WTC11 (cell line): ENCODE measurements around the gene SMARCB1. TPM values are rescaled to one million over a fixed set of nuclear protein-coding genes. Genes with fewer than 3 reads are reported as not detected.

Experiments used
- ATAC-seq: fragments of 200-7000 bp; cut with Tn5 transposase; 2 replicates; pipeline ENCODE4 v1.10.0; 2021; ENCODE audit warnings: mild to moderate bottlenecking, moderate library complexity
- CTCF ChIA-PET: fragments of 300-600 bp; sonication (Branson Sonifier 250); formaldehyde crosslinking; loops from one replicate; lab custom pipeline; 2021; ENCODE audit warnings: antibody characterized with exemption; lab: Charles Lee
- POLR2A ChIA-PET: fragments of 350-600 bp; sonication (Branson Sonifier 250); formaldehyde crosslinking; loops from one replicate; lab custom pipeline; 2021; ENCODE audit warnings: antibody characterized with exemption; lab: Charles Lee
- DNase-seq: peaks from one replicate; pipeline ENCODE4 v3.0.0; 2021; ENCODE audit warnings: low spot score
- H3K27ac Mint-ChIP-seq: 2 replicates; pipeline ENCODE4 v1.8.0; 2021; ENCODE audit warnings: mixed read lengths
- H3K27me3 Mint-ChIP-seq: 2 replicates; pipeline ENCODE4 v1.8.0; 2021; ENCODE audit warnings: low read depth, mild to moderate bottlenecking, moderate library complexity, mixed read lengths
- H3K36me3 Mint-ChIP-seq: 2 replicates; pipeline ENCODE4 v1.8.0; 2021; ENCODE audit warnings: mixed read lengths
- H3K4me1 Mint-ChIP-seq: 2 replicates; pipeline ENCODE4 v1.8.0; 2022; ENCODE audit warnings: mixed read lengths
- H3K4me3 Mint-ChIP-seq: 2 replicates; pipeline ENCODE4 v1.8.0; 2021; ENCODE audit warnings: mild to moderate bottlenecking, moderate library complexity, mixed read lengths
- H3K9me3 Mint-ChIP-seq: 2 replicates; pipeline ENCODE4 v1.8.0; 2021; ENCODE audit warnings: mixed read lengths
- AR ChIP-seq: fragments of 250-450 bp; sonication (Bioruptor Pico); IDR thresholded peaks from 2 replicates; pipeline ENCODE4 v1.9.0; 2021; ENCODE audit warnings: mild to moderate bottlenecking
- ARID4B ChIP-seq: sonication (generic); formaldehyde crosslinking; IDR thresholded peaks from 2 replicates; pipeline ENCODE4 v1.8.0; 2023; ENCODE audit warnings: missing genetic modification reagents, mild to moderate bottlenecking, borderline replicate concordance
- ATF3 ChIP-seq: sonication (generic); formaldehyde crosslinking; conservative IDR thresholded peaks from 2 replicates; pipeline ENCODE4 v1.8.1; 2022; ENCODE audit warnings: mild to moderate bottlenecking, missing genetic modification reagents
- CREB1 ChIP-seq: sonication (generic); formaldehyde crosslinking; IDR thresholded peaks from 2 replicates; pipeline ENCODE4 v1.8.0; 2023; ENCODE audit warnings: mild to moderate bottlenecking, missing genetic modification reagents
- E2F1 ChIP-seq: sonication (generic); formaldehyde crosslinking; IDR thresholded peaks from 2 replicates; pipeline ENCODE4 v1.8.0; 2022; ENCODE audit warnings: mild to moderate bottlenecking, missing genetic modification reagents
- E2F5 ChIP-seq: sonication (generic); formaldehyde crosslinking; IDR thresholded peaks from 2 replicates; pipeline ENCODE4 v1.8.1; 2022; ENCODE audit warnings: mild to moderate bottlenecking, moderate library complexity, missing genetic modification reagents
- GRHL2 ChIP-seq: fragments of 250-450 bp; sonication (Bioruptor Pico); IDR thresholded peaks from 2 replicates; pipeline ENCODE4 v1.8.0; 2022; ENCODE audit warnings: mild to moderate bottlenecking, moderate library complexity; ENCODE audit not compliant: insufficient replicate concordance, severe bottlenecking
- JAZF1 ChIP-seq: fragments of 250-450 bp; sonication (Bioruptor Pico); IDR thresholded peaks from 2 replicates; pipeline ENCODE4 v1.9.0; 2021; ENCODE audit warnings: moderate library complexity, mild to moderate bottlenecking, inconsistent platforms
- MAX ChIP-seq: sonication (generic); formaldehyde crosslinking; IDR thresholded peaks from 2 replicates; pipeline ENCODE4 v1.8.0; 2022; ENCODE audit warnings: mild to moderate bottlenecking, missing genetic modification reagents
- NFYB ChIP-seq: sonication (generic); formaldehyde crosslinking; conservative IDR thresholded peaks from 2 replicates; pipeline ENCODE4 v1.8.0; 2022; ENCODE audit warnings: low read depth, missing genetic modification reagents
- NR1H2 ChIP-seq: sonication (generic); formaldehyde crosslinking; IDR thresholded peaks from 2 replicates; pipeline ENCODE4 v1.9.0; 2021; ENCODE audit warnings: mild to moderate bottlenecking, moderate library complexity, missing genetic modification reagents
- NR2C2 ChIP-seq: sonication (generic); formaldehyde crosslinking; IDR thresholded peaks from 2 replicates; pipeline ENCODE4 v1.8.0; 2022; ENCODE audit warnings: mild to moderate bottlenecking, missing genetic modification reagents
- NR3C1 ChIP-seq: sonication (generic); formaldehyde crosslinking; conservative IDR thresholded peaks from 2 replicates; pipeline ENCODE4 v1.8.1; 2023; ENCODE audit warnings: low read depth, mild to moderate bottlenecking, missing genetic modification reagents
- PRDM15 ChIP-seq: sonication (generic); formaldehyde crosslinking; IDR thresholded peaks from 2 replicates; pipeline ENCODE4 v1.8.0; 2022; ENCODE audit warnings: missing genetic modification reagents
- SMAD3 ChIP-seq: sonication (generic); formaldehyde crosslinking; IDR thresholded peaks from 2 replicates; pipeline ENCODE4 v1.8.0; 2022; ENCODE audit warnings: missing genetic modification reagents, mild to moderate bottlenecking, borderline replicate concordance
- SMAD4 ChIP-seq: sonication (generic); formaldehyde crosslinking; IDR thresholded peaks from 2 replicates; pipeline ENCODE4 v1.8.0; 2022; ENCODE audit warnings: mild to moderate bottlenecking, missing genetic modification reagents
- USF1 ChIP-seq: sonication (generic); formaldehyde crosslinking; IDR thresholded peaks from 2 replicates; pipeline ENCODE4 v1.8.0; 2022; ENCODE audit warnings: mild to moderate bottlenecking, missing genetic modification reagents
- ZNF219 ChIP-seq: sonication (generic); formaldehyde crosslinking; IDR thresholded peaks from 2 replicates; pipeline ENCODE4 v1.8.0; 2023; ENCODE audit warnings: missing genetic modification reagents, mild to moderate bottlenecking, borderline replicate concordance
- ZNF317 ChIP-seq: sonication (generic); formaldehyde crosslinking; IDR thresholded peaks from 2 replicates; pipeline ENCODE4 v1.8.1; 2023; ENCODE audit warnings: low read depth, mild to moderate bottlenecking, moderate library complexity, missing genetic modification reagents, borderline replicate concordance
- ZNF423 ChIP-seq: fragments of 250-450 bp; sonication (Bioruptor Pico); IDR thresholded peaks from 2 replicates; pipeline ENCODE4 v2.1.2; 2022; ENCODE audit warnings: mild to moderate bottlenecking, moderate library complexity
- total RNA-seq: library from RNA; stranded (reverse); gene quantifications from 3 replicates; pipeline ENCODE4 v1.2.3, GENCODE V29; 2021

The SMARCB1 gene
- total RNA-seq, 1 experiment from 2014 or later = 135 TPM

GRCh38 chr22:23841292-23841691 is 54.5 kb downstream of the SMARCB1 start (continued):
- TF ChIP-seq AR (CRISPR knock-in tag) = no peak
- TF ChIP-seq ARID4B (CRISPR knock-in tag) = no peak
- TF ChIP-seq CREB1 (CRISPR knock-in tag) = no peak
- TF ChIP-seq E2F1 (CRISPR knock-in tag) = no peak
- no peak for TF ChIP-seq SMAD3 (CRISPR knock-in tag)

- DNase-seq = no peak
- Mint-ChIP-seq H3K4me3 (no peak overlapping the region), H3K27me3 (peaks cover 23% of the 10 kb centered on the region), H3K9me3 (no peaks in the 10 kb centered on the region)
- POLR2A ChIA-PET = no interaction called here
- CTCF ChIA-PET = interaction anchor here (0.6 to 2.0 kb wide), 2 partner anchors 43 to 71 kb away, joined by 4 read pairs; no protein-coding TSS in a partner anchor
- TF ChIP-seq NR2C2 (no peak), PRDM15 (CRISPR knock-in tag) (no peak), ZNF219 (CRISPR knock-in tag) (no peak), NR1H2 (CRISPR knock-in tag) (no peak), E2F5 (CRISPR knock-in tag) (no peak), ZNF317 (CRISPR knock-in tag) (no peak), MAX (no peak), SMAD4 (no peak), NFYB (CRISPR knock-in tag) (no peak), ATF3 (CRISPR knock-in tag) (no peak), GRHL2 (no peak), ZNF423 (no peak), NR3C1 (CRISPR knock-in tag) (no peak), JAZF1 (no peak), USF1 (CRISPR knock-in tag) (no peak)
- TF ChIP-seq, all 79 proteins: peak for 0
- no peak for ATAC-seq
- Mint-ChIP-seq H3K36me3 (no peaks in the 10 kb centered on the region), H3K27ac (no peak overlapping the region), H3K4me1 (peaks cover 35% of the 10 kb centered on the region)
Measured at GRCh38 chr22:23841736-23842445, 55.1 kb downstream of the SMARCB1 start.
